Osteocyte (in vitro differentiated cells): ENCODE measurements around the gene CTDSPL. TPM values are rescaled to one million over a fixed set of nuclear protein-coding genes. Genes with fewer than 3 reads are reported as not detected.

Experiments used
- DNase-seq: peaks from one replicate; pipeline ENCODE4 v3.0.0; 2021; ENCODE audit warnings: mixed read lengths; ENCODE audit not compliant: unreplicated experiment; ENCODE audit errors: extremely low spot score
- H3K27ac Mint-ChIP-seq: one replicate; pipeline ENCODE4 v1.8.0; 2021; ENCODE audit warnings: mild to moderate bottlenecking, mixed read lengths; ENCODE audit not compliant: unreplicated experiment
- H3K27me3 Mint-ChIP-seq: one replicate; pipeline ENCODE4 v1.8.0; 2021; ENCODE audit warnings: mixed read lengths; ENCODE audit not compliant: unreplicated experiment
- H3K36me3 Mint-ChIP-seq: one replicate; pipeline ENCODE4 v1.8.0; 2021; ENCODE audit warnings: mixed read lengths; ENCODE audit not compliant: unreplicated experiment
- H3K4me1 Mint-ChIP-seq: one replicate; pipeline ENCODE4 v1.8.0; 2021; ENCODE audit warnings: mixed read lengths; ENCODE audit not compliant: unreplicated experiment
- H3K4me3 Mint-ChIP-seq: one replicate; pipeline ENCODE4 v1.8.0; 2021; ENCODE audit warnings: mild to moderate bottlenecking, moderate library complexity, mixed read lengths; ENCODE audit not compliant: unreplicated experiment
- H3K9me3 Mint-ChIP-seq: one replicate; pipeline ENCODE4 v1.8.0; 2021; ENCODE audit warnings: mixed read lengths; ENCODE audit not compliant: unreplicated experiment
- CTCF ChIP-seq: fragments of 200-600 bp; sonication (generic); IDR thresholded peaks from 2 replicates; pipeline ENCODE4 v1.5.0; 2021; ENCODE audit warnings: antibody characterized with exemption, mild to moderate bottlenecking, moderate library complexity
- total RNA-seq: library from RNA; stranded (reverse); gene quantifications from 2 replicates; pipeline ENCODE4 v1.2.1, GENCODE V29; 2021

Gene CTDSPL
- total RNA-seq, 1 donor from 2014 or later = 71.6 TPM

- no peaks in the 10 kb centered on the region for H3K9me3 Mint-ChIP-seq
Measured at GRCh38 chr3:37833302-37834186, 28.1 kb upstream of the CTDSPL start.

GRCh38 chr3:37836589-37836988 is 25.1 kb upstream of the CTDSPL start:
- Mint-ChIP-seq H3K27me3 (no peaks in the 10 kb centered on the region), H3K27ac (no peak overlapping the region), H3K9me3 (no peaks in the 10 kb centered on the region), H3K36me3 (peaks cover 33% of the 10 kb centered on the region), H3K4me3 (no peak overlapping the region), H3K4me1 (peaks cover 4% of the 10 kb centered on the region)
- no peak for DNase-seq
- no peak for TF ChIP-seq CTCF

More at GRCh38 chr3:37833302-37834186, 28.1 kb upstream of the CTDSPL start:
- H3K4me1 Mint-ChIP-seq = peaks cover 4% of the 10 kb centered on the region
- H3K27ac Mint-ChIP-seq = no peak overlapping the region
- TF ChIP-seq CTCF = no peak
- H3K27me3 Mint-ChIP-seq = no peaks in the 10 kb centered on the region
- peaks cover 36% of the 10 kb centered on the region for H3K36me3 Mint-ChIP-seq
- no peak for DNase-seq
- H3K4me3 Mint-ChIP-seq = no peak overlapping the region

- DNase-seq = no peak
- Mint-ChIP-seq H3K4me3 (no peak overlapping the region), H3K27ac (no peak overlapping the region), H3K36me3 (peaks cover 42% of the 10 kb centered on the region), H3K4me1 (peaks cover 6% of the 10 kb centered on the region), H3K27me3 (no peaks in the 10 kb centered on the region), H3K9me3 (no peaks in the 10 kb centered on the region)
- no peak for TF ChIP-seq CTCF
Measured at GRCh38 chr3:37847689-37848088, 14.0 kb upstream of the CTDSPL start.

GRCh38 chr3:37849146-37849923 is 12.3 kb upstream of the CTDSPL start:
- H3K4me1 Mint-ChIP-seq = peaks cover 6% of the 10 kb centered on the region
- no peak for DNase-seq
- H3K27ac Mint-ChIP-seq = no peak overlapping the region
- H3K9me3 Mint-ChIP-seq = no peaks in the 10 kb centered on the region
- H3K27me3 Mint-ChIP-seq = no peaks in the 10 kb centered on the region
- TF ChIP-seq CTCF = no peak
- no peak overlapping the region for H3K4me3 Mint-ChIP-seq
- peaks cover 36% of the 10 kb centered on the region for H3K36me3 Mint-ChIP-seq

- H3K4me1 Mint-ChIP-seq = peaks cover 15% of the 10 kb centered on the region
- no peak for TF ChIP-seq CTCF
- no peaks in the 10 kb centered on the region for H3K27me3 Mint-ChIP-seq
- no peak overlapping the region for H3K4me3 Mint-ChIP-seq
- no peak for DNase-seq
- H3K27ac Mint-ChIP-seq = no peak overlapping the region
- no peaks in the 10 kb centered on the region for H3K9me3 Mint-ChIP-seq
- H3K36me3 Mint-ChIP-seq = peaks cover 22% of the 10 kb centered on the region
Measured at GRCh38 chr3:37852097-37852496, 9.6 kb upstream of the CTDSPL start.
